ENCODE results near the gene CFAP90. TPM values are rescaled to one million over a fixed set of nuclear protein-coding genes. Genes with fewer than 3 reads are reported as not detected.

Gene CFAP90, protein sequence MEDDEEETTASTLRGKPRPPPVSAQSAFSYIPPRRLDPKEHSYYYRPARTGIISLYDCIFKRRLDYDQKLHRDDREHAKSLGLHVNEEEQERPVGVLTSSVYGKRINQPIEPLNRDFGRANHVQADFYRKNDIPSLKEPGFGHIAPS
- not detected in 2 replicates for total RNA-seq

DNA sequence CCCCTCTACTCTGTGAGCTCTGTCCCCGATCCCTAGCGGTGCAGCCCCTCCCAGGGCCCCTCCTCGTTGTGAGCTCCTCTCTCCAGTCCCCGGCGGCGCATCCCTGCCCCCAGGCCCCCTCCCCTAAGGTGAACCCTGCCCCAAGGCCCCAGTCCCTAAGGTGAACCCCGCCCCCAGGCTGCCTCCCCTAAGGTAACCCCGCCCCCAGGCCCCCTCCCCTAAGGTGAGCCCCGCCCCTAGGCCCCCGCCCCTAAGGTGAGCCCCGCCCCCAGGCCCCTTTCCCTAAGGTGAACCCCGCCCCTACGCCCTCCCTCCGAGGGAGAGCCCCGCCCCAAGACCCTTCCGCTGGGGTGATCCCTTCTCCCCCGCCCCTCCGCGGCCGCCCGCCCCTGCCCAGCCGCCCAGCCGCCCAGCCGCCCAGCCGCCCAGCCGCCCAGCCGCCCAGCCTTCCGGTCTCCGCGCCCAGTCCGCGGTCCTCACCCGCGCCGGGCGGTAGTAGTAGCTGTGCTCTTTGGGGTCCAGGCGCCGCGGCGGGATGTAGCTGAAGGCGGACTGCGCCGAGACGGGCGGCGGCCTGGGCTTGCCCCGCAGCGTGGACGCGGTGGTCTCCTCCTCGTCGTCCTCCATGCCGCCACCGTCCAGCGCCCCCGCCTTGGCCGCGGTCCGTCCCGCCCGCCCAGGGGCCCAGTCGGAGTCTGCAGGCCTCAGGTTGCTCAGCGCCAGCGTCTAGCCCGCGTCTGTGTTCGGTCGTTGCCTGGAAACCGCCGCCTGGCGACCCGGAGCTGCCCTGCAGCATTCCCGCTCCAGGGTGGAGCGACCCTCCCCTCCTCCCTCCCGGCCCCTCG, at the start of gene CFAP90:
TSS of gene CFAP90 (minus strand) at position 739 of the 845 bp plus-strand sequence. CDS start at position 627, 112 bp downstream.

DNA sequence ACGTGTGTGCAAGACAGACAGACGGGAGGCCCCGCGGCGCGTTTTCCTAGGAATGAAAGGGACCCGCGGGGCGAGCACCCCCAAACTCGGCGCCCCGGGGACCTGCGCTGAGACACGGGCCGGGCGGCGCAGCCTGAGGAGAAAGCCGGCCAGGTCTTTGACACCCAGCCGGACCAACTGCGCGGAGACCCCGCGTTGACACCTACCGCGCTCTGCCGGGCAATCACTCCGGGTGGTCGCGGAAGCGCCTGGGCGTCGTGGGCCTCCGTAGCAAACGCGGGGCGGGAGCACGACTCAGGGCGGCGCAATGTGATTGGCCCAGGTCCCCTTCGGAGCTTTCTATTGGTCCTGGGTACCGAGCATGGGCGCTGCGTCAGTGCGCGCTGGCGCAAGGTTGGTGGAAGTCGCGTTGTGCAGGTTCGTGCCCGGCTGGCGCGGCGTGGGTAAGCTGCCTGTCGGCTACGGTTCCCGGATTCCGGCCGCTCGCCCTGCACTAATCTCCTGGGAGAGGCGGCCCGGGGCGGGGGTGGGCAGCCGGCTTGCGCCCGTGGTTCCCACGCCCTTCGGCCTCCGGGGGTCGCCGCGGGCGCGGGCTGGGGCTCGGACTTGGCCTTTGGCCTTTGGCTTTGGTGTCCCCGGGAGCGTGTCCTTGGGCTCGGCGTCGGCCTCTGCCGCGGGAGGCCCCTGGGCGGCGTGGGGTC, 18.0 kb upstream of the CFAP90 start, which contains the start of the genes FASTKD3 and MTRR:
TSS of gene FASTKD3 (minus strand) at position 259 of the 701 bp plus-strand sequence. CDS start 948 bp downstream, outside the sequence.
TSS of gene MTRR (plus strand) at position 376 of the 701 bp plus-strand sequence. CDS start 1,647 bp downstream, outside the sequence.

Other genes starting within 250 kb of the CFAP90 start
- 6.2 and 10.7 TPM in 2 replicates for gene FASTKD3, start 17.9 kb upstream of the CFAP90 start, total RNA-seq
- gene MTRR, start 18.0 kb upstream of the CFAP90 start, total RNA-seq = 10.7 and 24.0 TPM in 2 replicates

Data from pericardium fibroblast (primary cell).